Stimulated activated CD8-positive, alpha-beta memory T cell treated with anti-CD3 and anti-CD28 coated beads, Interleukin-4, amount 100 ng/mL, for 1 hour (primary cell): ENCODE measurements around the gene IGFBPL1.
"Not testable (repeated sequence)": the region's sequence is repeated elsewhere in the genome, so short reads cannot be mapped to it uniquely, and the experiment has no call there.

Experiments
- DNase-seq, 2 donors: peaks; one replicate each; pipeline ENCODE4 v3.0.0-alpha.2; 2020; ENCODE audit warnings: low read depth in 2 of 2, low spot score in 1 of 2

The IGFBPL1 gene, protein sequence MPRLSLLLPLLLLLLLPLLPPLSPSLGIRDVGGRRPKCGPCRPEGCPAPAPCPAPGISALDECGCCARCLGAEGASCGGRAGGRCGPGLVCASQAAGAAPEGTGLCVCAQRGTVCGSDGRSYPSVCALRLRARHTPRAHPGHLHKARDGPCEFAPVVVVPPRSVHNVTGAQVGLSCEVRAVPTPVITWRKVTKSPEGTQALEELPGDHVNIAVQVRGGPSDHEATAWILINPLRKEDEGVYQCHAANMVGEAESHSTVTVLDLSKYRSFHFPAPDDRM

DNA sequence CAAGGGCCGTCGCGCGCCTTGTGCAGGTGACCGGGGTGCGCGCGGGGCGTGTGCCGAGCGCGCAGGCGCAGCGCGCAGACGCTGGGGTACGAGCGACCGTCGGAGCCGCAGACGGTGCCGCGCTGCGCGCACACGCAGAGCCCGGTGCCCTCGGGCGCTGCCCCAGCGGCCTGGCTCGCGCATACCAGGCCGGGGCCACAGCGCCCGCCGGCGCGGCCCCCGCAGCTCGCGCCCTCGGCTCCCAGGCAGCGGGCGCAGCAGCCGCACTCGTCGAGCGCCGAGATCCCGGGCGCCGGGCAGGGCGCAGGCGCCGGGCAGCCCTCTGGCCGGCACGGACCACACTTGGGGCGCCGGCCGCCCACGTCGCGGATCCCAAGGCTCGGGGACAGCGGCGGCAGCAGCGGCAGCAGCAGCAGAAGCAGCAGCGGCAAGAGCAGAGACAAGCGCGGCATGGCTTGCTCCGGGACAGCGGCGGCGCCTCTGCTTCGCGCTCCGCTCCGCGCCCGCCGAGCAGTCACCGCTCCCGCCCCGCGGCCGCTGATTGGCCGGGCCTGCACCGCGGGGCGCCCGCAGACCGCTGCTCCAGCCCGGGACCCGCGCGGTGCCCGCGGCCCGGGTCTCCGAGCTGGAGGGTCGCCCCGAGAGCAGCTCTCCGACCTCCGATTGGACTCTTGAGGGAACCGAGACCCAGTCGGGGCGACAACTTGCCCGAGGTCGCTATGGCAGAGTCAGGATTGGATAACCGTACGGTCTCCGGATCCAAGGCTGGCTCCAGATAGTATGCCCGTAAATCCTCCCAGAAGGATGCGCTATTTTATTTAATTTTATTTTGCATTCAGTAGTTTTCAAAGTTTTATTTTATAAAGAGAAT lies at the start of gene IGFBPL1:
Gene IGFBPL1 (minus strand): TSS at position 482 of the 871 bp plus-strand sequence. CDS start 30 bp downstream, at position 452.
- DNase-seq, result no peak

DNA sequence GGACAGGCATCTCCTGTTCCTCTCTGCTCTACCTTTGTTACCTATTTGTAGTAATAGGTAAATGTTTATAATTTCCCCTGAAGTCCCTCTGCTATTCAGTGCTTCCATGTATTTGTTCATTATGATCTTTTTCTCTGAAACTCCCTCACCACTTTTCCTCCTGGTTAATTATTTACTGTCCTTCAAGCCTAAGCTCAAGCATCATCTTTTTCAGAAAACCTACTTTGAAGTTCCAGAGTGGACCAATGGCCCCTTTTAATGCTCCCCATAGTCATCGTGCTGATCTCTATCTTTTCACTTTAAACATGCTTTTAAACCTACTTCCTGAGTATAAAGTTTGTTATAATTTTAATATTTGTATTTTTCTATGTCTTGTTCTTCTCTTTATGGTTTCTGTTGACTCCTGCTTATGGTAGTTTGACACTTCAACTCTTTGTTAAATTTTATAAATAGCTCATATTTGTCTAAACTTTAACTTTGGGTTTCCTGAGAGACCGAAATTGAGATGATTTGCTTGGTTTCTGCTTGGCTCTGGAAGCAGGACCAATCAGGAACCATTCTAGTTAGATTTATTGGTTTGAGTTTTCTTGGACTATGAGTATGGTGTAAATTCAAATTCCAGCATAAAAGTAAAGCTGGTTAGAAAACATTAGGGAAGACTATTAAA lies 48.5 kb upstream of the IGFBPL1 start:
- not testable (repeated sequence) for DNase-seq

DNA sequence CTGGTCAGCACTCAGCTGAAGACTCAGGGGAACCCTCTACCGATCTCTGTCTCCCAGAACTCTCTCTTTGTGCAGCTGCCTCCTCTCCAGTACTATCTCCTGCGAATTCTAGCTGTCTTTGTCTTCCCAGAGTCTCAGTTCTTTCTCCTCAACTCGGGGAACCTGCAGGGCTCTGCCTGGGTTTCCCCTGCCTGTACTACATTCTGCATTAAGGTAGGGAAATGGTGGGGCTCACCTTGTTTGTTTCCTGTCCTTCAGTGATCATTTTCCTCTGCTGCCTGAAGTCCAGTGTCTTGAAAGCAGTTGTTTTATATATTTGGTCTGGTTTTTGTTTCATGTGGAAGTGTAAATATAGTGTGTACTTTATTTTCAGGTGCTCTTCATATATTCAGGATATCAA lies 43.1 kb upstream of the IGFBPL1 start:
- DNase-seq, result no peak

DNA sequence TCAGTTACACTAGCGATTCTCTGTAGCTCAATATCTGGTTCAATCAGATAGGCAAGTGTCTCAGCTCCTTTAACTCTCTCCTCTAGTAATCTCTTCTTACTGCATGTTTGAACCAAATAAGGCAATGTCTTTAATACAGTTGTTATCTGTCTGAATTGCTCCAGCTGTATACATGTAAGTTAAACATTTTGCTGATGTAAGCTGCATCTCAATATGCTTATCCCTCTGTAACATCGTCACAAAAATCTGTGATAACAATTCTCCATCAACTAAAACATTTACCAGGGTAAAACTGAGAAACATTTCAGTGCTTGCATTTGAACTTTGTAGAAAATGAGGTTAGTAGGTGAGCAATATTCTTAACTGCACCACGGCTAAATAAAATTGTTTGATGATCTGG lies 29.6 kb upstream of the IGFBPL1 start:
- no peak for DNase-seq

DNA sequence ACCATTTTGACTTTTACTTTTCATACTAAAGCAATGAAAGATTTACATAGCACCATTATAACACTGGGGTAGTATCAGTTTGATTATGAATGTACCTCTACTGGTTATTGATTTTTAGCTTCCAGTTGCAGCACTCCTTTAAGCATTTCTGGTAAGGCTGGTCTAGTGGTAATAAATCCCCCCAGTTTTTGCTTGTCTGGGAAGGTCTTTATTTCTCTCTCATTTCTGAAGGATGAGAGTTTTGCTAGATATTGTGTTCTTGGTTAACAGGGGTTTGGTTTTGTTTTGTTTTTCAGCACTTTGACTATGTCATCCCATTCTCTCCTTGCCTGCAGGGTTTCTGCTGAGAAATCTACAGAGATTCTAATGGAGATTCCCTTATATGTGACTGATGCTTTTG lies 26.9 kb upstream of the IGFBPL1 start:
- DNase-seq, result no peak

DNA sequence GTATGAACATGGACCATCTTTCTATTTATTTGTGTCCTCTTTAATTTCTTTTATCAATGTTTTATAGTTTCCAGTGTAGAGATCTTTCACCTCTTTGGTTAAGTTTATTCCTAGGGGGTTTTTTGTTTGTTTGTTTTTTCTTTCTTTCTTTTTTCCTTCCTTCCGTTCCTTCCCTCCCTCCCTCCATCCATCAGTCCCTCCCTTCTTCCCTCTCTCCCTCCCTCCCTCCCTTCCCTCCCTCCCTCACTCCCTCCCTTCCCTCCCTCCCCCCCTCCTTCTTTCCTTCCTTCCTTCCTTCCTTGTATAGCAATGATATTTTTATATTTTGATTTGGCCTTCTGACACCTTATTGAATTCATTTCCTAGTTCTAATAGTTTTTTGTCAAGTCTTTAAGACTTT lies 23.4 kb upstream of the IGFBPL1 start:
- DNase-seq, result no peak

DNA sequence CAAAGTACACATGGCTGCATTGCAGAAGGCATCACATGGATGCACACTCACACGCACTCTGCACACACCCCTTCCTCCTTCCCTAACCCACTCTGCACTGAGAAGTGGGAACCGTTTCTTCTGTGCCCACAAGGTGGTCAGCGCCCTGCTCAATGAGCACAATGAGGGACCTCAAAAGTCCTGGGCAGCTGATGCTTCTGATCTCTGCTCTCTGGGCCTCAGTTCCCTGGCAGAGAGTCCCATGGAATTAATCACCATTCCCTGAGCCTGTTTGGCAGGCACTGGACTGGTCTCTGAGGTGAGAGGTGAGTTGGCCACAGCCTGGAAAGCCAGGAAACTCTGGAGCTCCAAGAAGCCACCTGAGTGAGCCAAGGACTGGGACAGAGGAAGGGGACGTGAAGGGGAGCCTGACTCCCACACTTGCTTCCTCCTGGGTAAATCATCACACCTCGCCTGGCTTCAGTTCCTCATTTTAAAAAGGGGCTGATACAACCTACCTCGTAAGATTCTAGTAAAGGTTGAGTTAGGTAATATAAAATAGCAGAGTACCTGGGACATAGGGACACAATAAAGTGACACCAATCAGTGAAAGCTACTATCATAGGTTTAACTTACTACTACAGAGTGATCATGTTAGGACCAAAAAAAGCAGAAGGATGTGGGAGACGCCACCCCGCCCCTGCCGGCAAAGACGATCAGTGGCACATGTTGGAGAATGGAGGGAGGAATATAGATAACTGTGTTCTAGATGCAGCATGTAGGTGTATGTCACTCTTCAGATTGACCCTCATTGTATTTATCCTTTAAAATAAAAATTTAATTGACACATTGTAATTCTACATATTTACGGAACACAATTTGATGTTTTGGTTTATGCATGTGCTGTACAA lies 21.1 kb upstream of the IGFBPL1 start:
- DNase-seq, result no peak

DNA sequence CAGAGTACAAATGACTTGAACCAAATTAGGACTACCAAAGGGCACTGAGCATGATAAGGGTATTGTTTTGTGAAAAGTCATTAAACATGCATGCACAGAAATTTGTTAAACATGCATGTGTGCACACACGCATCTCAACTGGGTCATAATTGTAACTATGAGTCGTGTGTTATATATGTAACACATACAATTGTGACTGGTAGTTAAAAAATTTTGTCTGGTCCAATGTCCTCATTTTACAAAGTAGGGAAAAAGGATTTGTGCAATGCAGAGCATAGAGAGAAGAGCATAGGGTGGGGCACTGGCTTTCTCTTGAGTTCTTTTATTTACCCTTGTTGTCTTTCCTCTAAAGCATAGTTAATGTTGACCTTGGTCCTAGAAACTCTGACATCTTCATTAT lies 19.3 kb upstream of the IGFBPL1 start:
- DNase-seq, result no peak

DNA sequence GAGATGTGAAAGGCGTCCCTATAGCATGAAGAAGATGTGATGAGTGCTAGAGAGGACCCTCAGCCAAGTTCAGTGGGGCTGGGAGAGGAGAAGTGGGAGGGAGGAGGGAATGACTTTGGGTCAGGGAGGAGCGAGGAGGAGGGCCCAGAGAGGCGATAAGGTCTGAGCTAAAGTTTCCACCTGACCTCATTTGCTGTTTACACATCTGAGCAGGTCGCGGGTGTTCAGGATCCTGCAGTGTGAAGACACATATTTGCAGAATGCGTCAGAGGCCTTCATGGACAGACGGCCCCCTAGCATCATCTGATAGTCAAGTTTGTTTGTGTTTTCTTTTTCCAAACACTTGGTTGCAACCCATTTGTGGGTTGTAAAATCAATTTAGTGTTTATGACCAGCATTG lies 18.9 kb upstream of the IGFBPL1 start:
- no peak for DNase-seq

DNA sequence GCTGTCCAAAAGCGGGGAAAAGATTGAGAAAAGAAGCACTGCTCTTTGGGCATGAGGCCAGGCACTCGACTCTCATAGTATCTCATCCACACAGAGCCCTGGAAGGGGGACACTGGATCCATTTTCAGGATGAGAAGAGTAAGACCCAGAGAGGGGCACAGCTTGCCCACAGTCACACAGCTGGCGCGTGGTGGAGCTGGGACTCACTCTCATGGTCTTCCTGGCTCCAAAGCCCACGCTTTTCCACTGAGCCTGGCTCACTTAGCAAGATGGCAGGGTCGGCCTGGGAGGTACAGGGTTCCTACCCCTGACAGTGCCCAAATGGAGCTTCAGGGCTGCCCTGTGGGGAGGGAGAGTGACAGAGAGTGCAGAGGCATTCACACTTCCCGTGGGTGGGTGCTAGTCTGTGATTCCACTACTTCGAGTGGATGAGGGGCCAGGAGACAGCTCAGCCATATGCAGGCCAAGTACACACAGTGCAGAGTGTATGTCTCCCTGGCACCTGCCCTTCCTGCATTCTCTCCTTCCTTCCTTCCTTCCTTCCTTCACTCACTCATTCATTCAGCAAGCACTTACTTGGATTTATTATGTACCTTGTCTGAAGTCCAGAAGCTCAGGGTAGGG lies 18.3 kb upstream of the IGFBPL1 start:
- no peak for DNase-seq

DNA sequence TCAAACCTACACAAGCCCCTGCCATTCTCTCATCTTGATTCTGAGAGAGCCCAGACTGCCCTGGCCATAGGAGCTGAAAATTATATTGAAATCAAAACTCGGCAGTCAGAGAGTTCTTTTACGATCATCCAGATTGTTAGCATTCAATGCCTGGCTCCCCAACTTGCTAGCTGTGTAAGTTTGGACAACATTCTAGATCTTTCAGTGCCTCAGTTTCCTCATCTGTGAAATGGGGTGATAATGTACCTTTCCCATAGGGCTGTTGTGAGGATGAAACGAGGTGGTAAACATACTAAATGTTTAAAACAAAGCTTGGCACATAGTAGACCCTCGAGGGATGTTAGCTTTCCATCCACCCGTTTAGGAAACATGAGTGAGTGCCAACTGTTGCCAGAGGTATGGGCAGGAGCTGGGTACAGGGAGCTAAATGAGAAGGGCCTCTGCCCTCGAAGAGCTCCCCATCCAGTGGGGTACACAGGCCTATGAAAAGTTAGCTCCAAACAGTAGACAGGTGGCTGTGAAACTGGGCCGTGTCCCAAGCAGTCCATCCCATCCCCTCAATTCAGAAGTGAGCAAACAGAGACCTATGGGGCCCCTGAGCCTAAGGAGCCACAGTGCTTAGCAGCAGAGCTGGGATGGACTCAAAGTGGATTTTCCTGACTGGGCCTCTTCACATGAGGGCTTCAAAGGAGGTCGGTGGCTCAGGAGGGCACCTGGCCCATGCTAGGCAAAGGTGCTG lies 17.3 kb upstream of the IGFBPL1 start:
- no peak for DNase-seq

DNA sequence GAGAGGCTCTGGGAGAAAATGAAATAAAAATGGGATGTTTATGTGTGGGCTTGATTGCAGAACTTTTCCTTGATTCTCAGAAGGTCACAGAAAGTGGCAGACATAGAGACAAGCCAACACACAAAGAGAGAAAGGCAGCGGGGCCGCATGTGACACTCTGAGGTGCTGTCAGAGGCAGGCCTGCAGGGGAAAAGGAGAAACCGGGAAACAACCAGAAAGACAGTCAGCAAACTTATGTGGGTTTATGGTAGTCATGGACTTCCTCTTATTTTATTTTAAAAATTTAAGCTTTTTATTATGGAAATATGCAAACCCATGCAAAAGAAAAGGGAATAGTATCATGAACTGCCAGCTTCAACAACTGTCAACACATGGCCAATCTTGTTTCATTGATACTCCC lies 16.3 kb upstream of the IGFBPL1 start:
- DNase-seq, result no peak

DNA sequence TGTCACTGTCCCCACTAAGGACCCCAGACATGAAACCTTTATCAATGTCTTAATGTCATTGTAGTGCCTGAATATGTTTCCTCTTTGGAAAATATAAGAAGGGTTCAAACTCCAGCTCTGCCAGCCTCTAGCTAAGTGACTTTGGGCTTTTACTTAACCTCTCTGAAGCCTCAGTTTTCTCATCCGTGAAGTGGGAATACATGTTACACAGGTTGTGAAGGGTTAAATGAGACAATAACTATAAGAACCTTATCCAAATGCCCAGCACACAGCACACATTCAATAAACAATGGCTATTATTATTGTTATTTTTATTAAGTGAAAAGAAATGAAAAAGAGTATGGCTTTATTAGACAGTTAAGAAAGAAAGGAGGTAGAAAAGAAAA lies 15.7 kb upstream of the IGFBPL1 start:
- DNase-seq, result no peak

DNA sequence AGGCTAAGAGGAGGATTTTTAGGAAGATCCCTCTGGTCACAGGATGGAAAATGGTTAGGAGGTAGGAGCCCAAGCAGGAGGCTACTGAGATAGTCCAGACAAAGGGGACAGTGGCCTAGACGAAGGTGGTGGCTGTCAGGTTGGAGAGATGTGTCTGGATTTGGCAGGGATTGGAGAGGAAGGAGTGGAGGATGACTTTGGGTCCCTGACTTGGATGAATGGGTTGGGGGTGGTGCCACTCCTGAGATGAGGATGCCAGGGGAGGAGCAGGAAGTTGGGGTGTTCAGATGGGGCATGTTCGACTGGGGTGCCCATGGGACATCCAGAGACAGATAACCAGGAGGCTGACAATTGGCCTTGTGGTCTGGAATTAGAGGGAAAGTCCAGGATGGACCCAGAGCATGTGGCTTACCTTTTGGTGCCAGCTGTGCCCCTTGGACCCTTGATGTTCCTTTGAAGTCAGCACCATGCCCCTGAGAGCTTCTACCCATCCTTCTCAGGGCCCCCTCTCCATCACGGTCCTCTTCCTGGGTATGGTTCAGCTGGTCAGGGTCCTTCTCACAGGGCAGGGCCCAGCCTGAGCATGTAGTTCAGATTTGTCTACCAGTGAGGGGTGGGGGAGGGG lies 15.1 kb upstream of the IGFBPL1 start:
- no peak for DNase-seq

DNA sequence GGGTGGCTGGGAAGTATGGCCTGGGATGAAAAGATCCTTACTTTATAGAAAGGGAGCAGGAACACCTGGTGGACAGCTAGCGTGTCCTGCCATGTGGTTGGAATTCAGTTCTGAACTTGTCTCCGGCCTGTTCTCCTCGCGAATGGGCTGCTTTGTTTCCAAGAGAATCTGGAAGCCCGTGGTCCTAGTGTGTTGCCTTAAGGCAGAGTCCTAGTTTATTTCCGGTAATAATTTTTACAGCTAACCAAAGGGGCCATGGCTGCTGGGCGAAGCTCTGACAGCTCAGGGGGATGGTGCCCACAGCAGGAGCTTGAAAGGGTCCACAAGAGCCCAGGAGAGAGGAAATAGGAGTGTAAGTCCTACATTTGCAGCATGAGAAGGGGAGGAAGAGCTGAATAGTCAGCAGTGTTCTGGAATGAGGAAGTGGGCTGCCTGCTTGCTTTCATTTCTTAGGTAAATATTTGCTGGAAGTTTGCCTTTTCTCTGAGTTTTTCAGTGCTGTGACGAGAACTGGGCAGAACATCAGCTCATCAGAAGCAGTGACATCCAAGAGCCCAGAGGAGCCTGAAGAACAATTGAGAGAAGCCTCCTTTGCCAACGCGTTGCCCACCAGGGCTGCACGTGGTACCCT lies 13.1 kb upstream of the IGFBPL1 start:
- DNase-seq, result no peak

DNA sequence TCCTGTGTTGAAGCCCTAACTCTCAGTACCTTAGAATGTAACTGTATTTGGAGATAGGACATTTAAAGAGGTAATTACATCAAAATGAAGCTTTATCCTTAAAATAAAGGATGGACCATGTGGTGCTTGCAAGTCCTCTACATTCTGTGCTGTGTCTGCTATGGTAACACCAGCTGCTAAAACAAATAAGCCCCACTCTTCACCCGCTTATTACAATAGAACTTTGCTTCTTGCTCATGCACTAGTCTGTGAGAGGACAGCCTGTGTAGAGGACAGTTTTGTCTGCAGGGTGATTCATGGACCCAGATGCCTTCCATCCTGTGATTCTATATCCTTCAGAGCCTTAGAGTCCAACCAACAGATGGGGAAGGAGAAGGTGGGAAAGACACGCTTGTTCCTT lies 12.5 kb upstream of the IGFBPL1 start:
- no peak for DNase-seq

DNA sequence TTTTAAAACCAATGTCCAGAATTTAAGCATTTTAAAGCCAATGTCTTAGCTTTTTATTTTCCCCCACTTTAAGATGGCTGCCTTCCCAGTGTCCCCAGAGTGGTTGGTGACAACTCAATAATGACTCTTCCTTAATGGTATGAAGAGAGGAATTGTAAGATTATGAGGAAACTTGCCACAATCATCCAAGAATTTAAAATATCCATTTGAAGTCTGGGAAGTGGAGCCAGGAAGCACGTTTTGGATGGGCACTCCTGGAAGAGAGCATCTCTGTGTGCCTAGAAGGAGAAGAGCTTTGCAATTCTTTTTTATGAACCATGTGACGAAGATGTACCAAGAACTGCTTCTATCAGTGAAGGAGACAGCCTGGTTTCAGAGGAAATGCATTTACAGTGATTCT lies 11.3 kb upstream of the IGFBPL1 start:
- no peak for DNase-seq

DNA sequence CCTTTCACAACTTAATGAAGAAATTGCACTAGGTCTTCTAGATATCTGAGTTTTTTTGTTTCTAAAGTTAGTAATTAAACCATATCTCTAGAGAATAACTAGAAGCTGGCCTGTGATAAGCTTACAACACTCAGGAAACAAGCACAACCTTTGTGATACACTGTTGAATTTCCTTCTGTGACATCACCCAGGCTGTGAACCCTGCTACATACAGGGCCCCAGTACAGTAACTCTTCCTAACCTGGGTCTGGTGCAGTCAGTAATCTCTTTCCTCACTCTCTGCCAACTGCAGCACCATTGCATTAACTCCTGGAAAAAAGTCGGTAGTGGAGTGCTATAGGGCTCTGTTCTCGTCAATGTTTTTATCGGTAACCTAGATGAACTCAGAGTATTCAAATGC lies 10.6 kb upstream of the IGFBPL1 start:
- no peak for DNase-seq

DNA sequence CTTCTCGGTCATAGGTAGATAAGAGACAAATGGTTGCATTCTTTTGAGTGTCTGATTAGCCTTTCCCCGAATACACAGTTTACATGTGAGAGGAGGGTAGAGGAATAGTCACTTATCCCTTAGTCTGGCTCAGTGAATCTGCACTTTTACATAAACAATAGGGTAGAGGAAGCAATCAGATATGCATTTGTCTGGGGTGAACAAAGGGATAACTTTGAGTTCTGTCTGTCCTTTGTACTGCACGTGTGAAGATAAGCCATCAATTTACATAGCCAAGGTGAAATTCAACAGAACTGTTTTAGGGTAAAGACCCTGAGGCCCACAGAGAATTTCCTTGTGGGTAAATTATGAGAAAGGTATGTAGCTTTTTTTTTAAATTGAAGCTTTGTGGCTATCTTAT lies 10.1 kb upstream of the IGFBPL1 start:
- no peak for DNase-seq
